Lower leg skin (tissue), 3 donors: Measurements from ENCODE around the gene SLC44A5.

ENCODE experiments used
- POLR2A ChIP-seq, 2 donors: fragments of 450-650 bp; IDR thresholded peaks; one replicate each; pipeline ENCODE4 v1.6.1; 2016 to 2017; ENCODE audit warnings: antibody characterized with exemption in 2 of 2, mild to moderate bottlenecking in 1 of 2, moderate library complexity in 1 of 2
- TF ChIP-seq, protein P1 (sequence below), 3 donors: fragments of 450-650 bp; IDR thresholded peaks; one replicate each; pipeline ENCODE4 v1.5.1; 2016; ENCODE audit warnings: antibody characterized with exemption in 3 of 3, mild to moderate bottlenecking in 3 of 3, moderate library complexity in 2 of 3

DNA sequence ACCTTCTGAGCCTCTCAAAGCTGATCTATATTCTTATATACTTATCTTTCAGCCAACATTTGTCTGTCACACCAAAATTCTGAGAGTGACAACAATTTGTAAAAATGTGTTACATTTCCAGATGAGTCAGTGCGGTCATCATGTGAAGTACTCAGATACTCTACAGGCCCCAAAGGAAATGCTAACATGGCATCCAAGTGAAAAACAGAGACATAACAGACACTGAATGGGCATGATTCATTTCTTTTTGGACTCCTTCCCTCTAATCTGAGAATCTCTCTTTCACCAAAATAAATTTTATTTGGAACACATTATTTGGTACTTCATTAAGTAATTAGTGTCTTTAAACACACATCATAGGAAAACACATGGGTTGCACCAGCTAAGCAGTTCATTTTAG lies 96.6 kb downstream of the SLC44A5 start:
- TF ChIP-seq, protein P1, sequence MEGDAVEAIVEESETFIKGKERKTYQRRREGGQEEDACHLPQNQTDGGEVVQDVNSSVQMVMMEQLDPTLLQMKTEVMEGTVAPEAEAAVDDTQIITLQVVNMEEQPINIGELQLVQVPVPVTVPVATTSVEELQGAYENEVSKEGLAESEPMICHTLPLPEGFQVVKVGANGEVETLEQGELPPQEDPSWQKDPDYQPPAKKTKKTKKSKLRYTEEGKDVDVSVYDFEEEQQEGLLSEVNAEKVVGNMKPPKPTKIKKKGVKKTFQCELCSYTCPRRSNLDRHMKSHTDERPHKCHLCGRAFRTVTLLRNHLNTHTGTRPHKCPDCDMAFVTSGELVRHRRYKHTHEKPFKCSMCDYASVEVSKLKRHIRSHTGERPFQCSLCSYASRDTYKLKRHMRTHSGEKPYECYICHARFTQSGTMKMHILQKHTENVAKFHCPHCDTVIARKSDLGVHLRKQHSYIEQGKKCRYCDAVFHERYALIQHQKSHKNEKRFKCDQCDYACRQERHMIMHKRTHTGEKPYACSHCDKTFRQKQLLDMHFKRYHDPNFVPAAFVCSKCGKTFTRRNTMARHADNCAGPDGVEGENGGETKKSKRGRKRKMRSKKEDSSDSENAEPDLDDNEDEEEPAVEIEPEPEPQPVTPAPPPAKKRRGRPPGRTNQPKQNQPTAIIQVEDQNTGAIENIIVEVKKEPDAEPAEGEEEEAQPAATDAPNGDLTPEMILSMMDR (IDR thresholded peaks at IDR 0.05): no peak
- no peak for TF ChIP-seq POLR2A (IDR thresholded peaks at IDR 0.05)
